ENCODE data around the gene RCAN1. TPM values are rescaled to one million over a fixed set of nuclear protein-coding genes. Genes with fewer than 3 reads are reported as not detected.
"Not testable (repeated sequence)": the region's sequence is repeated elsewhere in the genome, so short reads cannot be mapped to it uniquely, and the experiment has no call there.

The RCAN1 gene
- total RNA-seq, 2 donors from 2014 or later, result 11.7 to 13.3 TPM

DNA sequence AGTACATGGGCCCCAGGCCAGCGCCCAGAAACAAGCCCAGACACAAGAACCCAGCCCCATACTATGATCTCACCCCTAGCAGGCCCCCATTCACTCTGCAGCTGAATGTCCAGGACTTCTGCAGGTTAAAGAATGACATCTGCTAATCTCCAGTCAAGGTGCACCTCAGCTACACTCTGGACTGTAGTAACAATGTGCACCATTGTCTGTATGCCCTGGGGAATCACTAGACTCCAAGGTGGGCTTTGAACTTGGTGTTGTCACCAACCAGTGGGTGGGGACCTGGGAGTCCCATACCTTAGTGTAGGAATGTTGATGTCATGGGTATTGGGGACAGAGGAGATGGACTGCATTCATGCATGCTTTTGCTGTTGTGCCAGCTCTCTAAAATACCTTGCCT lies 113.2 kb downstream of the RCAN1 start:
- H3K36me3 Mint-ChIP-seq (ENCODE audit: insufficient read depth in 2 of 2), result peaks cover 8% of the 10 kb centered on the region in 2 donors
- H3K27ac Mint-ChIP-seq, result no peak overlapping the region
- ATAC-seq (replicated peaks in 1 of 2), result no peak
- no peak for DNase-seq
- H3K27me3 Mint-ChIP-seq (ENCODE audit: low read depth), result peaks cover 17% of the 10 kb centered on the region
- H3K9me3 Mint-ChIP-seq, result peaks cover 6 to 9% of the 10 kb centered on the region in 2 donors
- no peak overlapping the region for H3K4me3 Mint-ChIP-seq
- H3K4me1 Mint-ChIP-seq (ENCODE audit: low read depth), result no peaks in the 10 kb centered on the region

DNA sequence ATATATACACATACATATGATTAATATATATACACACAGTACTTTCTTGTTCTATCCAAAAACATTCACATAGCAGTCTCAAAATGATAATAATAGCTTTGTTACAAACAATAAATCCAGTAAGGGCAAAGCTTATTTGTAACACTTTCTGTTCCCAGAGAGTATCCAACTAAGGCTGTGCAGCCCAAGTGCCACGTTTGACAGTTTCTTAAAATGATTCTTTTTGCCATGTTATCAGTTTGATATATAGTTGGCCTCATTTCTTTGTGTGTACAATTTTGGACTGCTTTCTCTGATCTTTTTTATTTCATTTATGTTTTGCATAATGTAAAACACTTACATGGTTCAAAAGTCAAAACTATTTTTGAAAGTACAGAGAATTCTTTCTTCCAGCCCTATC lies 114.7 kb downstream of the RCAN1 start:
- no peak for DNase-seq
- no peak for ATAC-seq (replicated peaks in 1 of 2)
- H3K4me1 Mint-ChIP-seq (ENCODE audit: low read depth), result no peaks in the 10 kb centered on the region
- no peak overlapping the region for H3K27ac Mint-ChIP-seq
- H3K9me3 Mint-ChIP-seq, result peaks cover 10 to 13% of the 10 kb centered on the region in 2 donors
- peaks cover 17% of the 10 kb centered on the region for H3K27me3 Mint-ChIP-seq (ENCODE audit: low read depth)
- H3K4me3 Mint-ChIP-seq, result no peak overlapping the region
- peaks cover 11% of the 10 kb centered on the region in 2 donors for H3K36me3 Mint-ChIP-seq (ENCODE audit: insufficient read depth in 2 of 2)

DNA sequence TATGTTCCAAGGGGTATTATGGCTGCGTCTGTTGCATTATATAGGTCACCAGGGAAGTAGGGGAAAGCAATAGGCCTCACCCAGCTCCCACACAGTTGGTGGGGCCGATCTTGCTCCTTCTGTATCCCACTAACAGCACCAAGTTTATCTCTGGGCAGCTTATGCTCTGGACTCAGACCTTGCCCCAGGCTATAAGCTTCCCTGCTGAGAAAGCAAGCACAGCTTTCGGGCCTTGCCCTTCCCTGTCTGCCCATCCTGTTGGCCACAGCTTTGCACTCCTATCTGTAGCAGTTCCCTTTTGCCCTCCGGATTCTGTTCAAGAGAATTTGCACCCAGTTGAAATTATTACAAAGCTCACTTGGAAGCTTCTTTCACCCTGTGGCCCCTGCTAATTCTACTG lies 115.8 kb downstream of the RCAN1 start:
- H3K27ac Mint-ChIP-seq, result no peak overlapping the region
- no peaks in the 10 kb centered on the region for H3K4me1 Mint-ChIP-seq (ENCODE audit: low read depth)
- peaks cover 17% of the 10 kb centered on the region for H3K27me3 Mint-ChIP-seq (ENCODE audit: low read depth)
- H3K36me3 Mint-ChIP-seq (ENCODE audit: insufficient read depth in 2 of 2), result peaks cover 11% of the 10 kb centered on the region in 2 donors
- no peak overlapping the region for H3K4me3 Mint-ChIP-seq
- ATAC-seq (replicated peaks in 1 of 2) (no peak), DNase-seq (no peak)
- peaks cover 10 to 13% of the 10 kb centered on the region in 2 donors for H3K9me3 Mint-ChIP-seq

- peaks cover 11% of the 10 kb centered on the region in 2 donors for H3K36me3 Mint-ChIP-seq (ENCODE audit: insufficient read depth in 2 of 2)
- no peak overlapping the region for H3K4me3 Mint-ChIP-seq
- peaks cover 10 to 13% of the 10 kb centered on the region in 2 donors for H3K9me3 Mint-ChIP-seq
- no peaks in the 10 kb centered on the region for H3K4me1 Mint-ChIP-seq (ENCODE audit: low read depth)
- DNase-seq (no peak), ATAC-seq (replicated peaks in 1 of 2) (no peak)
- peaks cover 17% of the 10 kb centered on the region for H3K27me3 Mint-ChIP-seq (ENCODE audit: low read depth)
- no peak overlapping the region for H3K27ac Mint-ChIP-seq
These were observed 116.3 kb downstream of the RCAN1 start for GRCh38 chr21:34498623-34499022.

GRCh38 chr21:34483854-34484253 lies 131.1 kb downstream of the RCAN1 start:
- not testable (repeated sequence) for H3K36me3 Mint-ChIP-seq (ENCODE audit: insufficient read depth in 2 of 2); H3K4me3 Mint-ChIP-seq

GRCh38 chr21:34483435-34483834 lies 131.5 kb downstream of the RCAN1 start:
- not testable (repeated sequence) for ATAC-seq (replicated peaks in 1 of 2); H3K4me3 Mint-ChIP-seq; H3K36me3 Mint-ChIP-seq (ENCODE audit: insufficient read depth in 2 of 2); H3K9me3 Mint-ChIP-seq; H3K4me1 Mint-ChIP-seq (ENCODE audit: low read depth); DNase-seq; H3K27me3 Mint-ChIP-seq (ENCODE audit: low read depth); H3K27ac Mint-ChIP-seq

More at GRCh38 chr21:34483854-34484253, 131.1 kb downstream of the RCAN1 start:
- H3K4me1 Mint-ChIP-seq (ENCODE audit: low read depth); ATAC-seq (replicated peaks in 1 of 2); DNase-seq; H3K9me3 Mint-ChIP-seq; H3K27ac Mint-ChIP-seq; H3K27me3 Mint-ChIP-seq (ENCODE audit: low read depth): not testable (repeated sequence)

DNA sequence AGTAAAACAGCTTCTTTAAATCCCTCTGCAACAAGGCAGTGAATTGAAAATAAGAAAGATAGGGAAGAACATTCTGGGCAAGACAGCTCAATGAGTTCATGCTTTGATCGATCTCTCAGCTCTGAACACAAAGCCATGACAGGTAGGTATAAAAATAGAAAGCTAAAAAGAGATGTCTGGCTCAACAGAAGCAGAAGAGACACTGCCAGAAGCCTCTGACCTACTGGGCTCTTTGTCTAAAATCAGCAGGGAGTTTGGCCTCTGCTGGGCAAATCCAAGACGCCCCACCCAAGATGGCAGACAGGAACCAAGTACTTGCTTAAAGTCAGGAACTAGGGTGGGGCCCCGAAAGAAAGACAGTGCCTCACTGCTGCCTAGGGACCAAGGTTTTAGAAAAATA lies 147.6 kb downstream of the RCAN1 start:
- H3K4me3 Mint-ChIP-seq; H3K4me1 Mint-ChIP-seq (ENCODE audit: low read depth); DNase-seq; H3K36me3 Mint-ChIP-seq (ENCODE audit: insufficient read depth in 2 of 2); ATAC-seq (replicated peaks in 1 of 2); H3K27ac Mint-ChIP-seq; H3K27me3 Mint-ChIP-seq (ENCODE audit: low read depth); H3K9me3 Mint-ChIP-seq: not testable (repeated sequence)

Other genes with a start within 250 kb of the RCAN1 start
- 10 to 100 TPM in 1 of 2 donors, 1 to 10 TPM in 1; 6.6 to 33.5 TPM for gene SMIM11, start 239.6 kb downstream of the RCAN1 start, total RNA-seq
- gene SMIM34, start 191.2 kb downstream of the RCAN1 start, total RNA-seq, result not detected
- under 1 TPM; 0.37 to 0.41 TPM for gene KCNE1, start 102.9 kb downstream of the RCAN1 start, total RNA-seq
- gene CLIC6, start 53.9 kb upstream of the RCAN1 start, total RNA-seq, result 1 to 10 TPM in 1 of 2 donors, under 1 TPM in 1; 0.82 to 1.6 TPM

Data from activated T-cell treated with anti-CD3 and anti-CD28 coated beads, Interleukin-2, amount 50 U/mL, for 72 hours (primary cell).